HG03064 (cell line): ENCODE data around the gene ARHGEF6.

Experiments
- ATAC-seq: cut with Tn5 transposase; IDR thresholded peaks from one replicate; pipeline ENCODE4 v1.9.1; 2021; ENCODE audit warnings: low read depth; ENCODE audit not compliant: unreplicated experiment

The ARHGEF6 gene

DNA sequence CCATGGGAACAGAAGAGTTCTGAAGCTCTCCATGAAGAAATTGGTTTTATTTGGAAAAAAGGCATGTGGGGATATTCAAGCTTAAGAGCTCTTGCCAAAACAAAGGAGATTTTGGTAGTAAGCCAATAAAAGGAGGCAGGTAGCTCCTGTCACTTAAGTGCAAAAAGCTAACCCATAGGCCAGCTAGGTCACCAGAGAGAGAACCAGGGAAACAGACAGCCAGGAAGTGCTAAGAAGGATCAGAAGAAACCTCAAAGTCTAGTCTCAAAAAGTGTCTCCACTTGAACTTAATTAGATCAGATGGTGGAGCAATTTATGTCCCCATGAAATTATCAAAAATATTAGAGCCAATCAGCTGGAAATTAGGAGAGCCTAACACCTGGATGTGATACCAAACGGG lies 83.6 kb downstream of the ARHGEF6 start:
- no peak for ATAC-seq

DNA sequence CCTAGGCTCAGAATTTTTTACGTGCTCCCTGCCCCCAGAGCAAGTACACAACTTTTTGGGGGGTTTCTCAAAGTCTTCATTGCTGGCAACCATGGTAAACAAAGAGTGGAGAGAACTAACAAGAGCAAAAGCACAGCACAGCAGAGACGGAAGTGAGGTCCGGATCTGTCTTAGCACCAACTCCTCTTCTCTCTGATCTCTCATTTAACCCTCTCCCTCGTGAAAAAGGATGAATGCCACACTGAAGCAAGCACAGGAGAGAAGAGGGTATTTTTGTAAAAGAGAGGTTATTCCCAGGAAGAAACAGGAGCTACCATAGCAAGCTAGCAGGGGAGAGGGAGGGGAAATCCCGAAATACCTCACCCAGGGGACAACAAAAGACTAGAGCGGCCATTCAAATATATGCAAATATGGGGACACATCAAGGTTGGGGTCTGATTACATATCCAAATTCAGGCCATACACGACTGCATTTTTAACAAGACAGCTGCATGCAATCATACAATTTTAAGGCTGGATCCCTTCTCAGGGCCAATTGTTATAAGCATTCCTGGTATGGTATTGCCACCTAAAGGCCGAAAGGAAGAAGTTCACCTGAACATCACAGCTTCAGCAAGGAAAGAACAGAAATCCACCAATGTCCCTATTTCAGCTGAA lies 86.2 kb downstream of the ARHGEF6 start:
- no peak for ATAC-seq

DNA sequence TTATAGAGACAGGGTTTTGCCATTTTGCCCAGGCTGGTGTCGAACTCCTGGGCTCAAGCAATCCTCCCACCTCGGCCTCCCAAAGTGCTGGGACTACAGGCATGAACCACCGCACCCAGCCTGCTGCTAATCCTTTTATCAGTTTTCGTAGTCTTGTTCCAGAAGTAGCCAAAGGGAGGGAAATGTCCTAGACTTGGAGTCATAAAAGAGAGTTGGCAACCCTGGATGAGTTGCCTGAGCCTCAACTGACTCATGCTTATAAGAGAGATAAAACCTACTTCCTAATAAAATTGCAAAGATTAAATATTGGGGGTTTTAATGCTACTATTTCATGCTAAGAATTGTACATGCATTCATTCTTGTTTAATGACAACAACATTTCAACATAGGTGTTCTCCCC lies 88.5 kb downstream of the ARHGEF6 start:
- no peak for ATAC-seq

DNA sequence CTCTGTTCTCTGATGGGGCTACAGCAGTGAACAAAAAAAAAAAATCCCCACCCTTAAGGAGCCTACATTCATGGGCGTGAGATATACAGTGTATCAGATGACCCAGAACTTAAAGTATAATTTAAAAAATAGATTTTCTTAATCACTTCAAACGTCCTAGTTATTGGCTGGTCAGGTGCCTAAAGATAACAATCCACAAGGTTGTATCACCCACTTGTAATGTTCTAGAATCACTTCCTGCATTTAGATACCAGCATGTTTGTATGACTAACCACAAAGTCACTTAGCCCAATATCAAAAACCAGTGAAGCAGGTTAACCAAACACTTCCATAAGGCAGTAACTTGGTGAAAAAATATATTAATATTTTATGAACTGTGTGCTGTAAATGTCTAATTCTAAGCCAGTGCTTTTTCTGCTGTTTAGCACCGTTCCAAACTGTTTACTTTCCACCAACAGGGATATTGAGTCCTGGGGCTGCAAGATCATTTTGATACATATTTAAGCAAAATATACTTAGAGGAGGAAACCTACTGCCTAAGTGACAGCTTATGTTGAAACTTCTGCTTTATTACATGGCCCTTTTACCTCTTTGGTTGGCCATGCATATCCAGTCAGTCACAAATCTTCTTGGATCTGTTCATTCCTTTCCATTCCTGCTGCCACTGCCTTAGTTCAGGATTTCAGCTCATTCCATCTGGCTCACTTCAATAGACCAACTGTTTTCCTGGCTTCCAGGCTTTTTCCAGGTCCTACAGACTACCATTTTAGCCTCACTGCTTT lies 89.5 kb downstream of the ARHGEF6 start:
- no peak for ATAC-seq

DNA sequence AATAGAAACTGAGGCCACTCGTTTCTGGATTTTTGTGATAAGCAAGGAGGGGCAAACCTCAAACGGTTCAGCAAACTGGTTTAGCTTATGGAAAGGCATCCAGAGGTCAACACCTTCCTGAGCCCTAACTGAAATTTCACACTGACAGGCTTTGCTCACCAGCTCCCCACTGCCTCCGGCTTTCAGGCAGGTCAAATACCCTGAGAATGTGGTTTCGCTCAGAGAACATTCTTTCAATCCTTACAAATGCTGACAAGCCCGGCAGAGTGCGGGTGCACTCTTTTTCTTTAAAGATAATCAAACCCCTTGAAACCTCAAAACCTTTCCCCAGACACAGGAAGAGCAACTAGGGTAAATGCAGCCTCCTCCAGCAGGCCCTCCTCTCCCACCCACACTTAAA lies 91.3 kb downstream of the ARHGEF6 start:
- ATAC-seq: no peak

DNA sequence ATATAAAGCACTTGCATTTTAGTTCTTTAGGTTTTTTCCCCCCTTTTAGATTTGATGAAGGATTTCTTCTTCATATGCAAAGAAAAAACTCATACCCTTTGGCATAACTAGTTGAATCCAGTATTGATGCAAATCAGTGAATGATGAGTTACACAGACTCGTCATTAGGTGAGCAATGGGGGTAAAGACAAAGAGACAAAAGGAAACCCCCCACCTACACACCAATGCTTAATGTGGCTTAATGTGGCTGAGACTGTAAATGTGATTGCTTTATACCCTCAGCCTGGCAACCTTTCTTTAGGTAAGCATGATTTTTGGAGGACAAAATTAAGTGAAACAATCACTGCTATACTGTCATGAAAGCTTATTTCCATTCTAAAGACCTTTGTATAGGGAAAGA lies 93.3 kb downstream of the ARHGEF6 start:
- ATAC-seq: no peak

DNA sequence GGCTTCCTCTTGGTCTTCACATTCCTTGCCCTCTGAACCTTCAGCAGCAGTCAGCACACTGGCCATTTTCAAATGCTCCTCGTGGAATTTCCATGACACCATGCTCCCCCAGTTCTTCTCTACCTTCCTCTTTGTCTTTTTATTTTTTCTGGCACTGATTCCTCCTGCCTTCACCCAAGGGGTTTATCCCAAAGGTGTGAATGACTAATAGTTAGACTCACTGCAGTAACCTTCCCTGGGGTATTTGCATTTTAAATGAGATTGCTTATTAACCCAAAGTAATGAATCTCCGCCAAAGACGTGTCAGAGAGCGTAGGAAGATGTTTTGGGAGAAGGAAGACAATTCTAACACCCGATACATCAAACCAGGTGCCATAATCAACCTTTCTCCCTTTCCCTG lies 96.6 kb downstream of the ARHGEF6 start:
- ATAC-seq: no peak

DNA sequence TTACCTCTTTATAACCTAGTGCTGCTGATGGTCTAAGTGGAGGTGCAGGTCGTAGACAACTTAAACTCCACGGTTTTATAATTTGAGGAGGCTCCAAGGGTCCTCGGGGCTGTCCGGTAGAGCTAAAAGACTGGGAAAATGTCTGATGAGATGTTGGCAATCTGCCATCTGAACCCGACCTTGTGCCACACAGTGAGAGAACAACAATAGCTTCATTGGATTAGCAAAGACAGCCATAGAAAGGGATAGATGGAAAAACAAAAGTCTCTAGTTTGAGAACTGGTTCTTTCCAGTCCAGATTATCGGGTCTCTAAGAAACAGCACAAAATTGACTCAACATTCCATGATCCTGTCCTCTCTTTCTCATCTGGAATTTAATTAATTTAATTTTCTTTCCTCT lies 101.2 kb downstream of the ARHGEF6 start:
- no peak for ATAC-seq

DNA sequence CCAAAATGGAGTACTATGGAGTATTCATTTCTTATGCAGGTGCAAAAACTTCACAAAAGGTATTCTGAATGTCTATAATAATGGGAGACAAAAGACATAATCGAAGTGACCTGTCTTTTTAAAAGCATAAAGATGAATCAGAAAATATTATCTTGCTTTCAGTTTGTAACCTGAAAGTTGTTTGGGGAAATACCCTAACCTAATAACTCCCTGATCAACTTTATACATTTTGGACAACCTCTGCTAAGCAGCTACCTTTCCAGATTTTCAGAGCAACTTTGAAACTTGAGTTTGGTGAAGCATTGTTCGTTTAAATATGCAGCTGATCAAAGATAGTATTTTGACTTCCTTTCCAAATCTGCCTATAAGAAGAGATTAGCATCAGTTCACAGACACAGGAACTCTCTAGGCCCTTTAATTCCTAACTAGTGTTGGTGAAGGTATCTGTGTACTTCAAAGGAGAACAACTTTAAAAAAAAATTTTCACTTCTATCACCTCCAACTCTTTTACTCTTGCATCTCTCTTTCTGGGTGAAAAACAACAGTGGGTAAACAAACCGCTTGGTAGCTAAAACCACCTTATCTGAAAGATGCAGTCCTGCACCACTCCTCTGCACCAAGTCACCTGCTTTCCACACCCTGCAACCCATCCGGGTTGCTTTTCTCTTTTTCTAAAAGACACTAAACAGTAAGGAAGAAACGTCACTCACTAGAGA lies 106.3 kb downstream of the ARHGEF6 start:
- no peak for ATAC-seq

DNA sequence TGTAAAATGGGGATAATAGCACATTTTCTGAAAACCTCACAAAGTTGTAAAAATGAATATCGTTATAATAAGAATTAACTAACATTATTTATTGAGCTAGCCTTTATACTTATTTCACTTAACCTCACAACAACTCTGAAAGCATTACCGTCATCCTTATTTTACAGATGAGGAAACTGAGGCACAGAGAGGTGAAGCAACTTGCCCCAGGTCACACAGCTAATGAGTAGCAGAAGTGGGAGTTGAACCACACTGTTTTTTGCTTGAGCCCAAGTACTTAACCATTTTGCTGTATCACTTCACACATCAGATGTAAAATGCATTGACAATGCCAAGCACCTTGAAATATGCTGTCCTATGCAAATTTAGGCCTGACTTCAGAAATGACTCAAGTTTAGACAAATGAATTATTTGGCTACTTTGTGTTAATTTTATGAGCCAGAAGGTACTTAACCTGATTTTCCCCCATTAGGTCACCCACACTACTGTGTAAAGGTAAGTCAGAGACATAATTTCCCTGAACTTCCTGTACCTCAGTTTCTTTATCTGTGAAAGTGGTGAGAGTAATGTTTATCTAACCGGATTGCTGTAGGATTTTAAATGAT lies 109.6 kb downstream of the ARHGEF6 start:
- no peak for ATAC-seq

DNA sequence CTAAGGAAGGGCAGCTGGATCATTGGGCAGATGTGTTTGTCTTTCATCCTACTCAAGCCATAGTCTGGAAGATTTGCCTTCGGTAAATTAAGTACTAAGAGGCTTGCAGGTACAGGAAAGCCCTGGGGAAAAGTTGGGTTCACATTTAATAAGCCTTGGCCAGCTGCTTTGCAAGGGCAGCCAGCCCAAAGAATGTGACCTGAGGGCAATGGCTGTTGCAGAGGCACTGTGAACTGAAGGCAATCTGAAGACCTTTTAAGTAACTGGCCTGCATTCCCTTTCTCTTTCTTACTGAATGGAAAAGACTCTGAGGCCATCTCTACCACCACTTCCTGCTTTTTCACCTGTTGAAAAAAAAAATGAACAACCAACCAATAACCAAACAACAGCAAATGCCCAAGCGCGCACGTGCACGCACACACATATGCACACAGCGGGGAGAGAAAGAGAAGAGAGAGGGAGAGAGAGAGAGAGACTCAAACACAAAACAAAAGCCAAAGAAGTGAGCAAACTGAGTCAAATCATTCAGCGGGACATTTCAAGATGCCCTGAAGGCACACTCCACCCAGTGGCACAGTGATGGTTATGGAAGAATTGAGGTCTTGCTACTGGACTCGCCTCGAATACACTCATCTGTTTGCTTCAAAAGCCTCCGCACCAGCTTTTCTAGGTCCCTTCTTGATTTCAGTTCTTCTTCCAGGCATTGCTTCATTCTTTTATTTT lies 113.1 kb downstream of the ARHGEF6 start:
- no peak for ATAC-seq

DNA sequence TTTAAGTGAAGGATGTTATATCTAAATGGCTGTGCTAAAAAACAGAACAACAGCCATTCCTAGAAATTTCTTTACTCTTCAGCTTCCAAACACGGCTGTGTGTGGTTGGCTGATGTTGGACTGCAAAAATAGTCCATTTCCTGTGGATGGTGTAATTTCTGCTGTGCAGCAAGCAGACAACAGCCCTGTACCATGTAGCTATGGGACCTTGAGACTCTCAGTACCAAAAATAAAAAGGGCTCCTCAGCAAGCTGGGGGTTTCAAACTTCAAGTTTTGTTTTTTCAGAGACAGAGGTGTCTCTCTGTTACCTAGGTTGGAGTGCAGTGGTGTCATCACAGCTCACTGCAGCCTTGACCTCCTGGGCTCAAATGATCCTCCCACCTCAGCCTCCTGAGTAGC lies 114.6 kb downstream of the ARHGEF6 start:
- no peak for ATAC-seq

DNA sequence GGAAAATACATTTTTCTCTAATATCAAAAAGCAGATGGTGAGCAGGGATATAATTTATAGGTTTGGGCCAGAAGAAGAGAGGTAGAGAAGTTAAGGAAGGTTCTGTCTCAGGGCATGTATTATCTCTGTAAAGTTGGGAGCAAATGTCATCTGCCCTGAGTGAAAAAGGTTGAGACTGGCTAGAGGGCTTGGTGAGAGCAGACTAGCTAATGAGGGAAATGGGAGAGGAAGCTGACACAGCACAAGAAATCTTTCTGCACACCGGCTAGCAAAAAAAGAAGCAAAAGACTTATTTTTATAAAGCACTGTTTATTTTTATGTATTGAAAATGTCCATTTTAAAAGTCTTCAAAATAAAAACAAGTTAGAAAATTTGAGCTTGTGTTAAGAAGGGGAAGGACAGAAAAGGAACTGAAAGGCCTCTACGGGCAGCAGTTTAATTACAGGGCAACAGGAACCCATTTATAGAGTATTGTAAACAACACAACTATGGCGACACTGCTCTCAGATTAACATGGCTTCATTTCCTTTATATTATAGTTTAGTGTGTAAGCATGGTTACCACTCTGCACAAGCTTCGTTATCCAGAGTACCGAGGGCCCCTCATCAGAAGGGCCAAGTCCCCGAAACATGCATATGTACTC lies 115.4 kb downstream of the ARHGEF6 start:
- no peak for ATAC-seq

DNA sequence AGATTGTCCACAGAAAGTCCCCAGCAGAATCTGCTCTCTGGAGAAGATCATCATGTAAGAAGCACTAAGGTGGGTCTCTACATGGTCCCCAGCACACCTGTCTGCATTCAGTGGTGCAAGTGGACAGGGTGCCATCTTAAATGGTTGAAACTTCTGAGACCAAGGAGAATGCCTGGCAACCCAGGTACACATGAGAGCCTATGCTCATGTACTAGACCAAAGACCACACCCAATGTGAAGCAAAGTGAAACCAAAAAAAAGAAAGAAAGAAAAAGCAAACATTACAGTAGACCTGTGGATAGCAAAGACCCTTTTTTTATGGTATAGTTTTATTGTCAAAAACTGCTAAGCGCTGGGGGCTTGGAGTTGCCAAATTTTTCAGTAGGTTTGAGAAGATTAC lies 117.8 kb downstream of the ARHGEF6 start:
- ATAC-seq: no peak

DNA sequence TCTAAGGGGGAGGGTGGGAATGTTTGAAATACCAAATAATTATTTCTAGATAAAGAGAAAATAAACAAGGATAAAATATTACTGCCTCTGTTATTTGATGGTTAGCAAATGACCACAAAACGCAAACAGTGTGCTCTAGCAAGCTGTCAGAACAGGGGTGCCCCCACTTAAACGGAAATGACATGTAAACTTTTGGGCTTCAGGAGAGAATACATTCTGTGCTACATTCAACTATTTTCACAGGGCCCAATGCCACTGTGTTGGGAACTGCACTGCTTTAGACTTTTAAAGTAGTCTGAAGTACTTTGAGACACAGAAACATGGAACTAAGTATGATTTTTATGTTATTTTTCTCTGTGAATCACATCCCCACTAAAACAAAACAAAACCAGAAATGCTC lies 118.6 kb downstream of the ARHGEF6 start:
- ATAC-seq: no peak

DNA sequence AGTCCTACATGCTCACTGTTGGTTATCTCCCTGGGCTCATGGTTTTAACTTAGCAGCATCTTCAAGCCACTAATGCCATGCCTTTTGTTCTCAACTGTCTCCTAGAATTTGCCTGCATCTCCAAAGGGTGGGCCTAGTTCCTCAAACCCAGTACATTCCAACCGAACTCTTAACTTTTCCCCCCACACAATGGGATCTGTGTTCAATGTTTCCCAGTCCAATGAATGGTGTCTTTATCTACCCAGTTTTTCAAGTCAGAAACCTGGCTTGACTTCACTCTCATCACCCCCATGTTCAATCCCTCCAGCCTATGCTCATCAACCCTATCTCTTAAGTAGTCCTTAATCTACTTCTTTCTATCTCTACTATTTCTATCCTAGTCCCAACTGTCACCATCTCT lies 119.8 kb downstream of the ARHGEF6 start:
- ATAC-seq: no peak

DNA sequence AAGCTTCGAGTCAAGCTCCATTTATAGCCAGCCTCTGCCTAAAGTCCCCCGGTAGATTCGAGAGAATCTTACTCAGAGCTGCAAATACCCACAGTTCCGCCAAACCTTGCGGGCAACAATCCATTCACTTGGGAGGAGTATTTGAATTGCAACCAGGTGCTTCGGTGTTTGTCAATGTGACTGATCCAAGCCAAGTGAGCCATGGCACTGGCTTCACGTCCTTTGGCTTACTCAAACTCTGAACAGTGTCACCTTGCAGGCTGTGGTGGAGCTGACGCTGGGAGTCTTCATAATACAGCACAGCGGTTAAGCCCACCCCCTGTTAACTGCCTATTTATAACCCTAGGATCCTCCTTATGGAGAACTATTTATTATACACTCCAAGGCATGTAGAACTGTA lies 121.6 kb downstream of the ARHGEF6 start:
- no peak for ATAC-seq

DNA sequence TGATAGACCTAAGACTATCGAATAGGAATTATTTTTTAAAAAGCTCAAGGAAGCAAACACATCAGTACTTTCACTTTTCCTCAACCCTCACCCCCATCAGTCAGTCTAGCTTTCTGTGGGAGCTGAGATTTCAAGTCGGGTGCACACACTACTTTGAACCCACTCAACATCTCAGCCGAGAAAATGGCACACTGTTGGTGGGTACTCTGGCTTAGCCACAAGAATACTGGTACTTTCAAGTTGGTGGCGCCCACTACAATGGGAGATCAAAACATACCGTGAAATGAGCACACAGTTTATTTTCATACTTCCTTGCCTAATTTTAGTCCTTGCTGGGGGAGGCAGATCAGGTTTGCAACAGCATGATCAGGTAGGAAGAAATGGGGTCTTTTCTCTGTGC lies 122.6 kb downstream of the ARHGEF6 start:
- no peak for ATAC-seq

DNA sequence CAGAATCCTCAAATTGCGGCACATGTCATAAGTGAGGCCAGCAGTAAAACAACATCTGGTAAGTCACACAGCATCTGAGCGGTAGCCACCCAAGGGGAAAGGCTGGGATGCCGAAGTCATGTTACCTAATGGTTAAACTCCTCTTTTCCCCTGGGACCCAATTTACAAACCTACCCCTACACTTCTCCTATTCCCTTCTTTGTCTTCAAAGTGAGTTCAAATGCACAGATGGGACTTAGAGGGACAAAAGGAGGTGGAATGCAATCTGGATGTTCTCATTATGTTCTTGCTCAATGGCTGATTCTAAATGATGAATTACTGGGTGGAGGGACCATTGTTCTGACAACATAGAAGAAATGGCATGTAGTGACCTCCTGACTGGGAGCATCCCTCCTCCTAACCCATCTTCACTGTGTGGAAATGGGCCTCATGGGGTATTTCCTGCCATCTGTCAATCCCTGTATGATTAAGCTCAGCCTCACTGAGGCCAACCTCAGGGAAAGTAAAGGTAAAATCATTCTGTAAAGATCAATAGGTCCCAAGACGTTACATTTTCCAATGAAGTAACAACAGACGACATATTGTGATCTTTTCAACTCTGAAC lies 124.3 kb downstream of the ARHGEF6 start:
- ATAC-seq: no peak
